Activated naive CD8-positive, alpha-beta T cell treated with anti-CD3 and anti-CD28 coated beads for 36 hours (primary cell): ENCODE results near the gene KRTAP10-12. TPM values are rescaled to one million over a fixed set of nuclear protein-coding genes. Genes with fewer than 3 reads are reported as not detected.
"Not testable (repeated sequence)": the region's sequence is repeated elsewhere in the genome, so short reads cannot be mapped to it uniquely, and the experiment has no call there.

ENCODE experiments used
- DNase-seq: peaks from one replicate; pipeline ENCODE4 v3.0.0; 2021
- H3K27ac Mint-ChIP-seq: one replicate; pipeline ENCODE4 v1.8.0; 2022; ENCODE audit warnings: mild to moderate bottlenecking, moderate library complexity, mixed read lengths
- H3K27me3 Mint-ChIP-seq: one replicate; pipeline ENCODE4 v1.8.0; 2022; ENCODE audit warnings: mild to moderate bottlenecking, mixed read lengths
- H3K36me3 Mint-ChIP-seq: one replicate; pipeline ENCODE4 v1.8.0; 2021; ENCODE audit warnings: mild to moderate bottlenecking, mixed read lengths
- H3K4me1 Mint-ChIP-seq: one replicate; pipeline ENCODE4 v1.8.0; 2021; ENCODE audit warnings: mixed read lengths
- H3K4me3 Mint-ChIP-seq: one replicate; pipeline ENCODE4 v1.8.0; 2022; ENCODE audit warnings: mild to moderate bottlenecking, moderate library complexity, mixed read lengths
- H3K9me3 Mint-ChIP-seq: one replicate; pipeline ENCODE4 v1.8.0; 2022; ENCODE audit warnings: mixed read lengths
- total RNA-seq, 2 experiments: library from RNA; stranded (reverse); gene quantifications; one replicate each; pipeline ENCODE4 v1.2.3, GENCODE V29; 2021

The KRTAP10-12 gene, protein sequence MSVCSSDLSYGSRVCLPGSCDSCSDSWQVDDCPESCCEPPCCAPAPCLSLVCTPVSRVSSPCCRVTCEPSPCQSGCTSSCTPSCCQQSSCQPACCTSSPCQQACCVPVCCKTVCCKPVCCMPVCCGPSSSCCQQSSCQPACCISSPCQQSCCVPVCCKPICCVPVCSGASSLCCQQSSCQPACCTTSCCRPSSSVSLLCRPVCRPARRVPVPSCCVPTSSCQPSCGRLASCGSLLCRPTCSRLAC
- not detected for total RNA-seq

DNA sequence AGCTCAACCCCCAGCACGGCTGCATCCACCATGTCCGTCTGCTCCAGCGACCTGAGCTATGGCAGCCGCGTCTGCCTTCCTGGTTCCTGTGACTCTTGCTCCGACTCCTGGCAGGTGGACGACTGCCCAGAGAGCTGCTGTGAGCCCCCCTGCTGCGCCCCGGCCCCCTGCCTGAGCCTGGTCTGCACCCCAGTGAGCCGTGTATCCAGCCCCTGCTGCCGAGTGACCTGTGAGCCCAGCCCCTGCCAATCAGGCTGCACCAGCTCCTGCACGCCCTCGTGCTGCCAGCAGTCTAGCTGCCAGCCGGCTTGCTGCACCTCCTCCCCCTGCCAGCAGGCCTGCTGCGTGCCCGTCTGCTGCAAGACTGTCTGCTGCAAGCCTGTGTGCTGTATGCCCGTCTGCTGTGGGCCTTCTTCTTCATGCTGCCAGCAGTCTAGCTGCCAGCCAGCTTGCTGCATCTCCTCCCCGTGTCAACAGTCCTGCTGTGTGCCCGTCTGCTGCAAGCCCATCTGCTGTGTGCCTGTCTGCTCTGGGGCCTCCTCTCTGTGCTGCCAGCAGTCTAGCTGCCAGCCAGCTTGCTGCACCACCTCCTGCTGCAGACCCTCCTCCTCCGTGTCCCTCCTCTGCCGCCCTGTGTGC, at the start of gene KRTAP10-12:
Gene KRTAP10-12 (plus strand): TSS at position 1 of the 639 bp plus-strand sequence. CDS start 30 bp downstream, at position 31.
- Mint-ChIP-seq H3K27ac (peak within 1 kb of the TSS; percentile 23), H3K9me3 (peaks cover 14% of the 10 kb centered on the region), H3K27me3 (peaks cover 55% of the 10 kb centered on the region)
- DNase-seq, H3K4me1 Mint-ChIP-seq, H3K4me3 Mint-ChIP-seq, H3K36me3 Mint-ChIP-seq: not testable (repeated sequence)

DNA sequence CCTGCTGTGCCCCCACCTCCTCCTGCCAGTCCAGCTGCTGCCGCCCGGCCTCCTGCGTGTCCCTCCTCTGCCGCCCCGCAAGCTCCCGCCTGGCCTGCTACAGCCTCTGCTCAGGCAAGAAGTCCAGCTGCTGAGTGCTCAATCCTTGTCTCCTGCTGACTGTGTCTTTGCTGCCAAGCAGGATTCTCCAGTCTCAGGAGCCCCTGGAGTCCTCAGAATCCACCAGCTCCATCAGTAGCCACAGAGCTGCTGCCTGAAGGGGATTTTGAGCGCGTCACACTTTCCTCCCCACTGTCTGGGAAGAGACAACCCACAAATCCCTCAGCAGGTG, 49.8 kb upstream of the KRTAP10-12 start:
- no peak for DNase-seq
- Mint-ChIP-seq H3K27me3 (no peaks in the 10 kb centered on the region), H3K36me3 (peaks cover 5% of the 10 kb centered on the region), H3K4me3 (no peak overlapping the region), H3K4me1 (no peaks in the 10 kb centered on the region), H3K9me3 (peaks cover 25% of the 10 kb centered on the region), H3K27ac (no peak overlapping the region)

DNA sequence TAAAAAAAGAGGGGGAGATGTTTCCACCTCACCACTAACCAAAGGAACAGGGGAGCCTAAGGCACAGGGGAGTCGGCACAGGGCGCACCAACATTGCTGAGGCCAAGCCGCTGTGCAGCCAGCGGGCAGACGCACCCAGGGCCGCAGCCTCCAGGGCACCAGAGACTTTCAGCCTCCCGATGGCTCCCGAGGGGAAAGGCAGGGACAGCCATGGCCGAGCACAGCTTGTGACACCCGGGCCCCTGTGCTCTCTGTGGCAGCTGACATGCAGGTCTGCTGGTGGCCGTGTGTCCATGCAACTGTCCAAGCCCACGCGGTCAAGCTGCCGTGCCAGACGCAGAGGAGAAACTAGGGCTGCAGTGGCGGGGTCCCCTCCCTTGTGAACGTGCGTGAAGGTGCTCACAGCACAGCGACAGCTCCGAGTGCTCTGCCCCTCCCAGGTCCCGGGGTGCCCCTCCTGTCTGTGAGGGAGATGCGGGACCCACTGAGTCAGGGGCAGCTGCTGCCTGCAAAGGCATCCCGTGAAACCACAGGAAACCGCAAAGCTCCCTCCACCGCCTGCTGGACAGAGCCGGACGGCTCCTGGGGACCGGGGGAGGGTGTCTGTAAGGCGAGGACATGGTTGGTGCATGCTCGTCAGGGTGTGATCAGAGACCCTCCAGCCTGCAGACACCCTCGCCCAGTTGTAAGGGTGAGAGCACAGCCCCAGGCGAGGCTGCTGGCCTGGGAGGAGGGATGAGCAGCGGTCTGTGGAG, 48.2 kb upstream of the KRTAP10-12 start:
- Mint-ChIP-seq H3K27me3 (no peaks in the 10 kb centered on the region), H3K36me3 (peaks cover 7% of the 10 kb centered on the region), H3K4me1 (peaks cover 3% of the 10 kb centered on the region), H3K9me3 (peaks cover 20% of the 10 kb centered on the region), H3K27ac (no peak overlapping the region), H3K4me3 (no peak overlapping the region)
- DNase-seq = no peak

DNA sequence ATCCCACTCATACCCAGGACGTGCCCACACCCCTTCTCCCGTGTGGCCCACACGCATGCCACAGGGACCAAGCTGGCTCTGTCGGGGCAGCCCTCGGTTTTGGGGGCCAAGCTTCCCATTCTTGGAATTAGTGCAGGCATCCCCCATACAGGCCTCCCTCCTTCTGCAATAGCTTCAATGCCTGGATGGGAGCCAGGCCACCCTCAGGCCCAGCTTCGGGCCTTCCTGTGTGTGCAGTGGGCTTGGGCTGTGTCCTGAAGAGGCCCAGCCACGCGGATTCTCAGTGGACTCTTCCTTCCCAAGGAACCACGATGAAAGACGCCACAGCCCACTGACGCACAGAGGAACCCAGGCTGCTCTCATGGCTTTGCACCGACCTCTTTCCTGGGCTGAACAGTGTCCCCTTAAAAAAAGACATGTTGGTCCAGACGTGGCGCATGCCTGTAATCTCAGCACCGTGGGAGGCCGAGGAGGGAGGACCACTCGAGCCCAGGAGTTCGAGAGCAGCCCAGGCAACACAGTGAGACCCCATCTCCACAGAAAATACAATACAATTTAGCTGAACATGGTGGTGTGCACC, 47.4 kb upstream of the KRTAP10-12 start:
- Mint-ChIP-seq H3K27ac (no peak overlapping the region), H3K27me3 (no peaks in the 10 kb centered on the region), H3K36me3 (peaks cover 14% of the 10 kb centered on the region), H3K4me1 (peaks cover 12% of the 10 kb centered on the region), H3K9me3 (peaks cover 16% of the 10 kb centered on the region), H3K4me3 (no peak overlapping the region)
- no peak for DNase-seq

DNA sequence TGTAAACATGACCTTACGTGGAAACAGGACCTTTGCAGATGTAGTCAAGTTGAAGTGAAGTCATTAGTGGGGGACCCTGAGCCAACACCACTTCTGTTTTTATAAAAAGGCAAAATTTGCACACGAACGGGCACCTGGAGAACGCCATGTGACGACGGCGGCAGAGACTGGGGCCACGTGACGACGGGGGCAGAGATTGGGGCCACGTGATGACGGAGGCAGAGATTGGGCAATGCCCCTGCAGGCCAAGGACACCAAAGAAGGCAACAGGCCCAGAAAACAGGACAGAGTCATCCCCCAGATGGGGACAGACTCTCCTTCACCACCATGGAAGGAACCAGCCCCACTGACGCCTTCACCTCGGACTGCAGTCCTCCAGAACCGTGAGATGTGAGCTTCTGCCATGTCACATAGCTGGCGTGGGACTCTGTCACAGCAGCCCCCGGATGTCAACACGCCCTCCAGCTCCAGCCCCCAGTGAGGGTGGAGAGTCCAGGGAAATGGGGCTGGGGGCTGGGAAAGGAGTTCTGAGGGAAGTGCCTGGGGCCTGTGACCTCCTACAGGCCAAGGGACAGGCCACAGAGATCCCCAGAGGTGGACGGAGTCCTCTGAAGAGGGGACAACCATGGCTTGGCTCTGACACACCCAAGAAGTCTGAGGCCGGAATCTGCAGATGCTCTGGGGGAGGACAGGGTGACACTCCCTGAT, 46.6 kb upstream of the KRTAP10-12 start:
- Mint-ChIP-seq H3K27ac (no peak overlapping the region), H3K4me1 (peaks cover 18% of the 10 kb centered on the region), H3K36me3 (peaks cover 10% of the 10 kb centered on the region), H3K27me3 (no peaks in the 10 kb centered on the region), H3K9me3 (peaks cover 12% of the 10 kb centered on the region), H3K4me3 (no peak overlapping the region)
- no peak for DNase-seq

DNA sequence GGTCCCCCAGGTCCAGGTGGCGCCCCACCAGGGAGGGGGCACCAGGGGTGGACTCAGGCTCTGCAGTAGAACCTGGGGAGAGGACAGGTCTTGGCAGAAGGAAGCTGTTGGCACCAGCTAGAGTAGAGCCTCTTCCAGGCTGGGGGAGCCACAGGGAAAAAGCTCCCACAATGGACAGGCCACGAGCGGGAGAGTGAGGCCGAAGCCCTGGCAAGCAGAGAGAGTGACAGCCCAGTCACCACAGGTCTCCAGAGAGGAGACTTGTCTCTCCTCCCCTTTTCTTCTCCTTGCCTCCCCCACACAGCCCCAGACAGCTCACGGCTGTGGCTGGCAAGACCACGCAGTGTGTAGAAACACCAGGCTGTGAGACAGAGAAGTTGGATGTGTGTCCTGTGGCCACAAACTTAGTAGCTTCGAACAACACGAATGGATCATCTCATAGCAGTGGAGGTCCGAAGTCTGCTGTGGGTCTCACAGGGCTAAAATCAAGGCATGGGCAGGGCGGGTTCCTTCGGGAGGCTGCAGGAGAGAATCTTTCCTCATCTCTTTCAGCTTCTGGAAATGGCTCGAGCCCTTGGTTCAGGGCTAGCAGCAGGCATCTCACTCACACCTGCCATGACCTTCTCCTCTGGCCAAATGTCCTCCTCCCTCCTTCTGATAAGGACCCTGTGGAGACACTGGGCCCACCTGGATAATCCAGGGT, 45.8 kb upstream of the KRTAP10-12 start:
- peaks cover 15% of the 10 kb centered on the region for H3K36me3 Mint-ChIP-seq
- H3K27ac Mint-ChIP-seq = no peak overlapping the region
- H3K9me3 Mint-ChIP-seq = peaks cover 13% of the 10 kb centered on the region
- no peak for DNase-seq
- no peak overlapping the region for H3K4me3 Mint-ChIP-seq
- no peaks in the 10 kb centered on the region for H3K27me3 Mint-ChIP-seq
- peaks cover 18% of the 10 kb centered on the region for H3K4me1 Mint-ChIP-seq

DNA sequence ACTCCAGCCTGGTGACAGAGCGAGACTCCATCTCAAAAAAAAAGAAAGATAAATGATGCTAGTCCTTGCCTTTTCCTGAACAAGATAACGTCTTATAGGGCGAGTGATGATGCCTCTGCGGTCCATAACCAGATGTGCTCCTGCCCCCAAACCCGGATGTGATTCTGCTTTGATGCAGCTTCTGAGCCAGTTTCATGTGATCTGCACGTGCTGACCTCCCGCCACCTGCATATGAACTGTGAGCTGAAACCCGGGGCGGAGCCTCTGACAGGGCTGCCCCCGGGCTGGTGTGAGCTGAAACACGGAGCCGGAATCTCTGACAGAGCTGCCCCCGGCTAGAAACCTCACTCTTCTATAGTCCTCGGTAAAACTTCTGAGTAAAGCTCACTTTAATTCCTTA, 43.8 kb upstream of the KRTAP10-12 start:
- peaks cover 30% of the 10 kb centered on the region for H3K9me3 Mint-ChIP-seq
- peaks cover 34% of the 10 kb centered on the region for H3K36me3 Mint-ChIP-seq
- H3K4me3 Mint-ChIP-seq = no peak overlapping the region
- no peak for DNase-seq
- H3K4me1 Mint-ChIP-seq = peaks cover 31% of the 10 kb centered on the region
- no peaks in the 10 kb centered on the region for H3K27me3 Mint-ChIP-seq
- H3K27ac Mint-ChIP-seq = no peak overlapping the region

DNA sequence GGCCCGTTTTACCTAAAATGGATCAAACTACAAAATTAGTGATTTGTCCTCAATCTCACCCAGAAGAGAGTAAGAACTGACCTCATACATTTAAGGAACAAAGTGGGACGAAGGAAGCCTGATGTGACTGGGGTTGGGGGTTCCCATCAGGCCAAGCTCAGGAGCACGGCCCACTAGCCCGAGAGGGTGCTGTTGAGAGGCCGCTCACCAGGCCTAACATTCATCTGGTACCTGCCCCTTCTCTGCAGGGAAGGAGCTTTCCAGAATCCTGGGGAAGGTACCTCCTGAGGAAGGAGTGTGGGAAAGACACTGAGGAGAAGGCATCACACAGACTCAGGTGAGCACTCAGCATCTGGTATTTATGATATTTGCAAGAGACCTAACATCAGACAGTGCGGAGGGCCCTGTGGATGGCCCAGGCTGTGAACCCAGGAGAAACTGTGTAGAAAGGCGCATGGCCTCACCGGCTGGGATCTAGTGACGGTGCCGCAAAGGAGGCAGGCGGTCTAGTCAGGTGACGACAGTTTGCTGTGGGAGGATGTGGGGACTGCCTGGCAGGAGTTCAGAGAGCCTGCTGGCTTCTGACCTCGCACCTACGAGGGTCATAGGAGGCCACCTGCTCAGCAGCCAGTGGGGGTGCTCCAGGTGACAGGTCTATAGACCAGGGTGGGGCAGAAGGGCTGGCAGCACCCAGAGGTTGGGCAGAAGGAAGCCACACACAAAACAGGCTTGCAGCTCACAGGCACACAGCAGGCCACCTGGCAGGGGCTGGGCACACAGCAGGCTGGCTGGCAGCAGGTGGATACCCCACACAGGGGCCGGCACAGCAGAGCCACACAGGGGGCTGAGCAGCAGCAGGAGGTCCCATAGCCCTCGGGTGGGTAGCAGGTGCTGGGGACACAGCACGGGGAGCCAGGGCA, 43.1 kb upstream of the KRTAP10-12 start:
- H3K4me3 Mint-ChIP-seq = no peak overlapping the region
- H3K9me3 Mint-ChIP-seq = peaks cover 32% of the 10 kb centered on the region
- no peak for DNase-seq
- H3K27me3 Mint-ChIP-seq = no peaks in the 10 kb centered on the region
- peaks cover 39% of the 10 kb centered on the region for H3K4me1 Mint-ChIP-seq
- H3K27ac Mint-ChIP-seq = peak overlapping the region; percentile 34
- H3K36me3 Mint-ChIP-seq = peaks cover 40% of the 10 kb centered on the region

DNA sequence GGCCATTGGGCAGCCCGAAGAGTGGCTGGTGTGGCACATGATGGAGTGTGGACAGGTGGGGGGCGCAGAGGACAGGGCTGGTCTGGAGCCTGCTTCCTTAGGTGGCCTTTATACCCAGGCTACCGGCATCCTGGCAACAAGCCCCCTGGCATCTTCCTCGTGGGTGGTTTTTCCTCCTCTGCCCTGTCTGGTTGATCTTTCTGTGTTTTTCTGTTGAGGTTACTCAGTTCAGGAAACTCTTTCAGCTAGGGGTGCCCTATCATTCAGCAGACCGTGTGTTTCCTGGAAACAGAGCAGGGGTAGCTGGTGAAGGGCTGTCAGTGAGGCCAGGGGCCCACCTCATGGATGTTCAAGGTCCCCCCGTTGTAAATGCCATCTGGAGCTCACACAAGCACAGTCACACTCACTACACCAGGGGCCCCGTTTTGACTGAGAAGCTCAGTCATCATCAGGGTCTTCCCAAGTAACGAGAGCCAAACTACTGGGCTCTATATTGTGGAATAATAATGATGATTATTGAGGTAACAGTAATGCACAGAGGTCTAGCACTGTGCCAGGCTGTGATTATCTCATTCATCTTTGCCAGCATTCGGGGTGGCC, 42.3 kb upstream of the KRTAP10-12 start, which contains the start of gene KRTAP12-4:
Gene KRTAP12-4 (minus strand): TSS at position 84 of the 600 bp plus-strand sequence. CDS start 45 bp downstream, at position 39.
- no peaks in the 10 kb centered on the region for H3K27me3 Mint-ChIP-seq
- H3K27ac Mint-ChIP-seq = peak within 1 kb of the TSS; percentile 60
- DNase-seq = no peak
- peaks cover 47% of the 10 kb centered on the region for H3K4me1 Mint-ChIP-seq
- peaks cover 32% of the 10 kb centered on the region for H3K9me3 Mint-ChIP-seq
- H3K4me3 Mint-ChIP-seq = no peak within 1 kb of the TSS
- peaks cover 40% of the 10 kb centered on the region for H3K36me3 Mint-ChIP-seq

DNA sequence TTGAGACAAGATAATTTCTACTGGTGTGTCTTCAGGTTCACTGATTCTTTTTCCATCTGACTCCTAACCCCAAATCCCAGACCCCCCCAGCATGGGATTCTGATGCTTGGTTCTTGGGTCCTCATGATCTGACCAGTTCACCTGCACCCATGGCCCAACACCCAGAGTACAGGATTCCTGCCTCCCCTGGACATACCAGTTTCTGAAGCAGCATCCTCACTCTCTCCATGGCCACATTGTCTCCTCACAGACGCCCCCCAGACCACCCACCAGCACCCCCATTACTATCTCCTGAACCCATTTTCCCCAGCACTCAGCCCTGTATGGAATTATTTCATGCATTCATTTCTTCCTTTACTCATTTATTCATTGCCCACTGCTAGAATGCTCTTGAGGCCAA, 40.1 kb upstream of the KRTAP10-12 start:
- Mint-ChIP-seq H3K4me3 (no peak overlapping the region), H3K4me1 (peaks cover 49% of the 10 kb centered on the region), H3K27me3 (no peaks in the 10 kb centered on the region), H3K27ac (peak overlapping the region; percentile 25), H3K9me3 (peaks cover 39% of the 10 kb centered on the region), H3K36me3 (peaks cover 40% of the 10 kb centered on the region)
- no peak for DNase-seq

DNA sequence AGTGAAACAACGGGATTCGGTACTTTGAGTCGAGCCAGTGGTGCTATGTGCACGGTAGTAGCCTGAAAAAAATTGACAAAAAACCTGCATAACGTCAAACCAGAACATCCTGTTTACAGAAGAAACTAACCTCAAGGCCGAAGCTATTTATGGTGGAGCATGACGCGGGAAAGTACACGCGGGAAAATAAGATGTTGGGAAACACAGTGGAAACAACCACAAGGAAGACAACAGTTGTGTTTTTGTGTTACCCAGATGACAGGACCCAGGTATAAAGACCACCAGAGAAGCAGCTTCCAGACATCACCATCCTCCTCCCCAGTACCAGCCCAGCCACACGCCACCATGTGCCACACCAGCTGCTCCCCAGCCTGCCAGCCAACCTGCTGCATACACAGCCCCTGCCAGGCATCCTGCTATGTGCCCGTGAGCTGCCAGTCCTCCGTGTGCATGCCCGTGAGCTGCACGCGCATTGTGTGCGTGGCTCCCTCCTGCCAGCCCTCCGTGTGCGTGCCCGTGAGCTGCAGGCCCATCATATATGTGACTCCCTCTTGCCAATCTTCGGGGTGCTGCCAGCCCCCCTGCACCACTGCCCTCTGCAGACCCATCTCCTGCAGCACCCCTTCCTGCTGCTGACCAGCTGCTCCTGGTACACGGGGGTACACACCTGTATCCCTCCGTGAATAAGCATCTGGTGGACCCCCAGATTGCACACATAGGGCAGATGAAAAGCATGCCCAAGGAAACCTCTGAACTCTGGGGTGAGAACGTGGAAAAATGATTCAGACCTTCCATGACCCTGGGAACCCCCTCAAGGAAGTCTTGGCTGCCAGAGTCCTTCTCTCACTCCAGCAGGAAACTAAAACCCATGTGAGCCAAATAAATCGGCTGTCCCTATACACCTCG, 39.1 kb upstream of the KRTAP10-12 start, which contains the start of gene KRTAP12-3:
Gene KRTAP12-3 (plus strand): TSS at position 298 of the 906 bp plus-strand sequence. CDS start 48 bp downstream, at position 346.
- peak within 1 kb of the TSS; percentile 87 for H3K27ac Mint-ChIP-seq
- no peaks in the 10 kb centered on the region for H3K27me3 Mint-ChIP-seq
- H3K36me3 Mint-ChIP-seq = peaks cover 40% of the 10 kb centered on the region
- H3K9me3 Mint-ChIP-seq = peaks cover 44% of the 10 kb centered on the region
- DNase-seq = no peak
- H3K4me1 Mint-ChIP-seq = peaks cover 49% of the 10 kb centered on the region
- peak within 1 kb of the TSS; percentile 30 for H3K4me3 Mint-ChIP-seq

DNA sequence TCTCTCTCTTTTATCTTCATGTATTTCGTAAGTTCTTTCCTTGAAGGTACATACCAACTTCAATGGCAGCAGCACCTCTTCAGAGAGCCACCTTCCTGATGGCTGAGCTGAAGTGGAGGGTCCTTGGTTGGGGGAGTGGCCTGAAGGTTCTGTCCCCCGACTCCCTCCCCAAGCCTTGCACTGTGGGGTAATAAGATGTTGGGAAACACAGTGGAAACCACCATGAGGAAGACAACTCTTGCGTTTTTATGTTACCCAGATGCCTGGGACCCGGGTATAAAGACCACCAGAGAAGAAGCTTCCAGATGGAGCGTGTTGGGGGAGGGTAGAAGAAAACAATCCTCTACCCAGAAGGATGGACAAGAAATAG, 38.4 kb upstream of the KRTAP10-12 start:
- no peak for DNase-seq
- peaks cover 46% of the 10 kb centered on the region for H3K9me3 Mint-ChIP-seq
- peaks cover 40% of the 10 kb centered on the region for H3K36me3 Mint-ChIP-seq
- no peaks in the 10 kb centered on the region for H3K27me3 Mint-ChIP-seq
- peak overlapping the region; percentile 30 for H3K4me3 Mint-ChIP-seq
- peak overlapping the region; percentile 87 for H3K27ac Mint-ChIP-seq
- H3K4me1 Mint-ChIP-seq = peaks cover 48% of the 10 kb centered on the region
